GM12878 (cell line): ENCODE results near the gene PPFIA3. TPM values are rescaled to one million over a fixed set of nuclear protein-coding genes. Genes with fewer than 3 reads are reported as not detected.

Experiments used
- ATAC-seq: fragments of 200-7000 bp; cut with Tn5 transposase; 3 replicates; pipeline ENCODE4 v1.9.1; 2020; ENCODE audit warnings: mild to moderate bottlenecking, moderate library complexity
- BruUV-seq: library from RNA; stranded (reverse); fragments of 400-500 nt; replicated peaks from 2 replicates; lab custom pipeline; 2021; lab: Mats Ljungman, UMichigan
- CTCF ChIA-PET: fragments of 300-600 bp; sonication (Branson Sonifier 250); formaldehyde crosslinking; extraction: SDS; loops from one replicate; lab custom pipeline; 2021; ENCODE audit warnings: inconsistent platforms; lab: Yijun Ruan, JAX
- POLR2A ChIA-PET: fragments of 350-600 bp; formaldehyde crosslinking; extraction: SDS; loops from one replicate; lab custom pipeline; 2021; ENCODE audit warnings: inconsistent platforms; lab: Charles Lee
- RAD21 ChIA-PET: fragments of 300-600 bp; sonication (Branson Sonifier 250); formaldehyde crosslinking; loops from one replicate; lab custom pipeline; 2023; ENCODE audit warnings: antibody characterized with exemption; ENCODE audit not compliant: unreplicated experiment; lab: Charles Lee
- SMC1A ChIA-PET: fragments of 300-600 bp; sonication (Branson Sonifier 250); formaldehyde crosslinking; loops from one replicate; lab custom pipeline; 2023; ENCODE audit not compliant: unreplicated experiment, uncharacterized antibody; lab: Charles Lee
- DNase-seq: peaks from one replicate; pipeline ENCODE4 v3.0.0-alpha.2; 2011; ENCODE audit warnings: low read depth, low spot score
- FAIRE-seq: peaks from 3 replicates; lab custom pipeline; 2011; peaks lifted over from hg19 to GRCh38; lab: Jason Lieb, UNC
- H2AFZ ChIP-seq: 2 replicates; pipeline ENCODE4 v1.6.0; 2011; ENCODE audit warnings: low read depth, low read length, control low read depth; ENCODE audit not compliant: control insufficient read depth
- H3K27ac ChIP-seq: 2 replicates; pipeline ENCODE4 v1.5.1; 2011; ENCODE audit warnings: control low read depth; ENCODE audit not compliant: control insufficient read depth, insufficient read depth
- H3K27me3 ChIP-seq, 2 experiments: replicated peaks in 1 of 2; 2 replicates each; pipeline versions ENCODE4 v1.6.0 to v1.6.1; 2011; ENCODE audit warnings: low read length in 1 of 2; ENCODE audit not compliant: control insufficient read depth in 2 of 2, insufficient read depth in 2 of 2
- H3K36me3 ChIP-seq, 2 experiments: 2 replicates each; pipeline ENCODE4 v1.5.1; 2011; ENCODE audit warnings: low read length in 1 of 2; ENCODE audit not compliant: control insufficient read depth in 2 of 2, insufficient read depth in 2 of 2
- H3K4me1 ChIP-seq: 2 replicates; pipeline ENCODE4 v1.6.1; 2011; ENCODE audit warnings: mild to moderate bottlenecking, low read length, moderate library complexity, mixed read lengths; ENCODE audit not compliant: control insufficient read depth, insufficient read depth
- H3K4me2 ChIP-seq: 2 replicates; pipeline ENCODE4 v1.6.0; 2011; ENCODE audit warnings: control low read depth; ENCODE audit not compliant: control insufficient read depth, insufficient read depth
- H3K4me3 ChIP-seq: fragments of 200-600 bp; sonication (generic); 2 replicates; pipeline ENCODE4 v1.5.1; 2016
- H3K79me2 ChIP-seq: 2 replicates; pipeline ENCODE4 v1.6.0; 2011; ENCODE audit warnings: low read length; ENCODE audit not compliant: control insufficient read depth, insufficient read depth
- H3K9ac ChIP-seq: 2 replicates; pipeline ENCODE4 v1.8.0; 2011; ENCODE audit warnings: low read length, control low read depth, mixed read lengths; ENCODE audit not compliant: control insufficient read depth, insufficient read depth
- H3K9me3 ChIP-seq: replicated peaks from 3 replicates; pipeline ENCODE4 v1.5.1; 2011; ENCODE audit warnings: mild to moderate bottlenecking, low read length; ENCODE audit not compliant: control insufficient read depth, insufficient read depth
- H4K20me1 ChIP-seq: 2 replicates; pipeline ENCODE4 v1.6.0; 2011; ENCODE audit not compliant: control insufficient read depth, insufficient read depth
- CBX5 ChIP-seq: sonication (generic); IDR thresholded peaks from 2 replicates; pipeline ENCODE4 v1.6.1; 2016; ENCODE audit warnings: low read depth, moderate library complexity, mild to moderate bottlenecking, inconsistent platforms
- CREB1 ChIP-seq: IDR thresholded peaks from 2 replicates; pipeline ENCODE4 v1.6.1; 2012; ENCODE audit warnings: low read depth, mild to moderate bottlenecking, inconsistent platforms
- DPF2 ChIP-seq: fragments of 450-650 bp; IDR thresholded peaks from 2 replicates; pipeline ENCODE4 v1.6.1; 2017; ENCODE audit warnings: mild to moderate bottlenecking
- MLLT1 ChIP-seq: fragments of 450-650 bp; IDR thresholded peaks from 2 replicates; pipeline ENCODE4 v1.6.1; 2016; ENCODE audit warnings: mild to moderate bottlenecking
- USF1 ChIP-seq: IDR thresholded peaks from 2 replicates; pipeline ENCODE4 v1.6.1; 2011; ENCODE audit warnings: borderline replicate concordance, low read depth, mild to moderate bottlenecking, moderate library complexity, mixed read lengths, low read length; ENCODE audit not compliant: insufficient read depth; ENCODE audit errors: extremely low read length
- WGBS: methylation state at CpG from one replicate; pipeline ENCODE4 v1.1.6; 2016; ENCODE audit warnings: low lambda C conversion rate; ENCODE audit not compliant: insufficient replicate concordance, insufficient coverage; ENCODE audit errors: missing lambda C conversion rate; 5-methylcytosine and 5-hydroxymethylcytosine counted together
- in situ Hi-C: fragments of 300-500 bp; cut with MboI; formaldehyde crosslinking; loops from 9 replicates; pipeline ENCODE4 v1.14.3; 2018; ENCODE audit warnings: mixed read lengths
- intact Hi-C: fragments of 100-400 bp; cut with micrococcal nuclease; formaldehyde crosslinking; loops from one replicate; pipeline ENCODE4 v1.14.2; 2022; ENCODE audit not compliant: unreplicated experiment
- polyA plus RNA-seq, 11 experiments: library from polyadenylated mRNA; depleted of rRNA in 4 of 11; unstranded in 6 of 11; stranded (reverse) in 5 of 11; fragments of >200 nt; fragmentation: Nextera tagmentation in 4 of 11; fragmentation: Illumina TruSeq in 1 of 11; extraction: Ambion mirVana in 4 of 11; extraction: Trizol in 1 of 11; gene quantifications; 1 replicate in 1 of 11; 2 replicates in 10 of 11; pipeline versions ENCODE4 v1.2.1 to v1.2.3, GENCODE V29; 2011 to 2016; ENCODE audit warnings: inconsistent platforms in 2 of 11, missing spikeins in 2 of 11, low read depth in 1 of 11
- total RNA-seq, 4 experiments: library from RNA; depleted of rRNA in 3 of 4; stranded (reverse); fragments of >200 nt in 3 of 4; fragmentation: Illumina TruSeq in 1 of 4; extraction: Trizol in 1 of 4; gene quantifications; 2 replicates each; pipeline versions ENCODE4 v1.2.1 to v1.2.3, GENCODE V29; 2013 to 2021

PPFIA3 gene
- total and polyA plus RNA-seq, 10 of the 15 experiments (the other 5 are each of a cell fraction or from before 2014, with no cell fraction given) = 0.11 to 1.7 (median 0.73) TPM; not detected in 3

GRCh38 chr19:49151267-49152118, 32.1 kb downstream of the PPFIA3 start:
- TF ChIP-seq USF1 (peak; percentile 29), CBX5 (no peak), CREB1 (no peak), MLLT1 (no peak), DPF2 (no peak)
- TF ChIP-seq, all 136 proteins: peak for 1
- Histone ChIP-seq H4K20me1 (no peaks in the 10 kb centered on the region), H3K4me2 (0 out of 2 replicates have a peak overlapping the region, but pooled peaks have one; percentile 12), H3K9ac (no peak overlapping the region), H3K4me3 (no peak overlapping the region), H3K27me3 (peaks cover 6 to 22% of the 10 kb centered on the region in 2 experiments), H3K79me2 (no peaks in the 10 kb centered on the region), H3K36me3 (no peaks in the 10 kb centered on the region), H3K4me1 (peaks cover 10% of the 10 kb centered on the region), H3K27ac (no peak overlapping the region), H3K9me3 (peaks cover 4% of the 10 kb centered on the region; the same call in 2 of the 3 replicates), H2AFZ (no peak overlapping the region)
- RAD21 ChIA-PET = interaction anchor here (1.1 to 1.6 kb wide), 2 partner anchors 24 to 158 kb away, joined by 3 to 5 read pairs; partner anchors contain the start of gene RUVBL2
- DNase-seq = no peak
- no peak for FAIRE-seq
- WGBS = 8% methylated on average over 45 of the region's 45 CpGs
- CTCF ChIA-PET = interaction anchor here (0.8 to 1.9 kb wide), 3 partner anchors 47 to 57 kb away, joined by 3 to 7 read pairs (median 5); no protein-coding TSS in a partner anchor
- SMC1A ChIA-PET = interaction anchor here (1.2 kb wide), 1 partner anchor 47 kb away, joined by 4 read pairs; no protein-coding TSS in a partner anchor
- peak; percentile 32 for ATAC-seq
- no TSS peak for BruUV-seq
- intact Hi-C loops = no loop called here
- POLR2A ChIA-PET = interaction anchor here (0.5 kb wide), 1 partner anchor 34 kb away, joined by 6 read pairs; no protein-coding TSS in a partner anchor
- in situ Hi-C loops = no loop called here
